ENCODE data around the gene CFAP97D2.
"Not testable (repeated sequence)": the region's sequence is repeated elsewhere in the genome, so short reads cannot be mapped to it uniquely, and the experiment has no call there.

The CFAP97D2 gene

DNA sequence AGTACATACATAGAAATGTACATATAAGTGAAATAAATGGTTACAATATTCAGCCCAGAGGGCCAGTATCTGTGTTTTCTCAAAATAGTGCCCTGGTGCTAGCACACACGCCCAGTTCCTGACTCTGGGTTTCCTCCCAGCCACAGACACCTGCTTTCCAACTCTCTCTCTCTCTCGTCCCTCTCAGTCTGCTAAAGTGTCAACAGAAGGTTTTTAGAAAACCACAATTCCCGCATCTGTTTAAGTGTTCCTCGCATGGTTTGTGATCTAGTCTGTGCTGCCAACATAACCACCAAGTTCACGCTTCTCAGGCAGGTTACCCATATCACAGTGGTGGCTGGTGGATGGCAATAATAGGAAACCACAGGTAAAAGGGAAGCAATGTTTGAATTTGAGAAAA is 84.5 kb downstream of the CFAP97D2 start:
- no peak for ATAC-seq

DNA sequence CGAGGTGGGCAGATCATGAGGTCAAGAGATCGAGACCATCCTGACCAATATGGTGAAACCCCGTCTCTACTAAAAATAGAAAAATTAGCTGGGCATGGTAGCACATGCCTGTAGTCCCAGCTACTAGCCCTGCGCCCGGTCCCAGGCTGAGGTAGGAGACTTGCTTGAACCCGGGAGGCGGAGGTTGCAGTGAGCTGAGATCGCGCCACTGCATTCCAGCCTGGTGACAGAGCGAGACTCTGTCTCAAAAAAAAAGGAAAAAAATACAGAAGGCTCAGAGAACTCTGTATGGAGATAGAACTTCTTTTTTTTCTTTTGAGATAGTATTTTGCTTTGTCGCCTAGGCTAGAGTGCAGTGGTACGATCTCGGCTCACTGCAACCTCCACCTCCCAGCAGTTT is 85.3 kb downstream of the CFAP97D2 start:
- ATAC-seq: not testable (repeated sequence)

More for the DNA sequence above, 84.5 kb downstream of the CFAP97D2 start:
- TF ChIP-seq CSDC2 (CRISPR knock-in tag; IDR thresholded peaks at IDR 0.05): no peak
- no peak for TF ChIP-seq ZNF8 (CRISPR knock-in tag; IDR thresholded peaks at IDR 0.05)
- TF ChIP-seq ZC3H10 (CRISPR knock-in tag; IDR thresholded peaks at IDR 0.05): no peak
- no peak for TF ChIP-seq ZFP3 (CRISPR knock-in tag; IDR thresholded peaks at IDR 0.05)
- no peak for TF ChIP-seq ARNTL (CRISPR knock-in tag; IDR thresholded peaks at IDR 0.05; ENCODE audit: borderline replicate concordance, low read depth)

DNA sequence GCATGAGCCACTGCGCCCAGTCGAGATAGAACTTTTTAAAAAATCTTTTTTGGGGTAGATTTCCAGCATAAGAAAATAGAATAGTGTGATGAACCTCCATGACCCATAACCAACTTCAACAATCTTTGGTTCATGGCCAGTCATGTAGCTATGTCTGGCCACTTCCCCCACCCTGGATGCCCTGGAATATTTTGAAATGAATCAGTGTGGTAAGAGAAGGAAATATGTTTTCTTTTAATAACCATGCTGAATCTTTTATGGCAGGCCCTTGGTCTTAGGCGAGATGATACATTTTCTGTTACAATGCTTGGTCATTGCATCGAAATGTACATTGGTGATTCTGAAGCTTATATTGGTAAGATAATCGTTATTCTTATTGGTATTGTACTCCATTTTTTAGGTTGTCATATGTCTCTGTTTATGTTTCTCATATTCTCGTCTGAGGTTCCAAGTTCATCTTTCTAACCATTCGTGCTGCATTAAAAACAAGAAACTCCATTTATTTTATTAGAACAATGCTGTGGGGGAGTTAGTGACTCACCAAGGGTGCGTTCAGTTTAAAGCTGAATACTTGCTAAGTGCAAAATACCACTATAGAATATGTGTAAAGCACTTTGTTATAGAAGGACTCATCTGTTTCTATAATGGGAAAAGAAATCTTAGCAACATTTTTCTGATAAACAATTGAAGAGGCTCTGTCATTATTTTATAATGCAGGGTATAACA is 86.0 kb downstream of the CFAP97D2 start:
- TF ChIP-seq ZNF8 (CRISPR knock-in tag; IDR thresholded peaks at IDR 0.05) (no peak), ZNF565 (CRISPR knock-in tag; conservative IDR thresholded peaks at IDR 0.05; ENCODE audit: low read depth) (no peak), ISL1 (CRISPR knock-in tag; IDR thresholded peaks at IDR 0.05) (no peak), TCF4 (CRISPR knock-in tag; IDR thresholded peaks at IDR 0.05; ENCODE audit: borderline replicate concordance) (no peak)
- TF ChIP-seq, protein P1, sequence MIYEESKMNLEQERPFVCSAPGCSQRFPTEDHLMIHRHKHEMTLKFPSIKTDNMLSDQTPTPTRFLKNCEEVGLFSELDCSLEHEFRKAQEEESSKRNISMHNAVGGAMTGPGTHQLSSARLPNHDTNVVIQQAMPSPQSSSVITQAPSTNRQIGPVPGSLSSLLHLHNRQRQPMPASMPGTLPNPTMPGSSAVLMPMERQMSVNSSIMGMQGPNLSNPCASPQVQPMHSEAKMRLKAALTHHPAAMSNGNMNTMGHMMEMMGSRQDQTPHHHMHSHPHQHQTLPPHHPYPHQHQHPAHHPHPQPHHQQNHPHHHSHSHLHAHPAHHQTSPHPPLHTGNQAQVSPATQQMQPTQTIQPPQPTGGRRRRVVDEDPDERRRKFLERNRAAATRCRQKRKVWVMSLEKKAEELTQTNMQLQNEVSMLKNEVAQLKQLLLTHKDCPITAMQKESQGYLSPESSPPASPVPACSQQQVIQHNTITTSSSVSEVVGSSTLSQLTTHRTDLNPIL (CRISPR knock-in tag; IDR thresholded peaks at IDR 0.05; ENCODE audit: low read depth): no peak
- ATAC-seq: peak; percentile 72

DNA sequence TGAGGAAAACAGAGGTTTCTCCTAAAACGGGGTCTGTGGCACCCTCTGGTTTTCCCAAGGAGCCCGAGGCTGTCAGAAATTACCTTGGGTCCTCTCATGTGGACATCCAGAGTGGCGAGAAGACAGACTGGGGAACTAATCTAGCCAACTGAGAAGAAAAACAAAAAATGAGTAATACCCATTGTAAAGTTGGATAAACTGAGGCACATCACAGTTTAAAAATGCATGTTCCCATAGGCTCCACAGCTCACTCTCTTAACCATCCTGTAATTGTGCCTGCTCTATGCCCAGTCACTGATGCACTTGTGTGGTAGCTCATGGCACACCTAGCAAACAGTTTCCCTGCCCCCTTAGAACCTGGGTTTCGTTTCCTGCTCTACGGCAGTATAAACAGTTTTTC is 87.2 kb downstream of the CFAP97D2 start:
- TF ChIP-seq ZNF8 (CRISPR knock-in tag; IDR thresholded peaks at IDR 0.05) (no peak), TOX (CRISPR knock-in tag; IDR thresholded peaks at IDR 0.05; ENCODE audit: borderline replicate concordance) (no peak)
- TF ChIP-seq, protein P1 (CRISPR knock-in tag; IDR thresholded peaks at IDR 0.05; ENCODE audit: low read depth): no peak
- ATAC-seq: no peak

DNA sequence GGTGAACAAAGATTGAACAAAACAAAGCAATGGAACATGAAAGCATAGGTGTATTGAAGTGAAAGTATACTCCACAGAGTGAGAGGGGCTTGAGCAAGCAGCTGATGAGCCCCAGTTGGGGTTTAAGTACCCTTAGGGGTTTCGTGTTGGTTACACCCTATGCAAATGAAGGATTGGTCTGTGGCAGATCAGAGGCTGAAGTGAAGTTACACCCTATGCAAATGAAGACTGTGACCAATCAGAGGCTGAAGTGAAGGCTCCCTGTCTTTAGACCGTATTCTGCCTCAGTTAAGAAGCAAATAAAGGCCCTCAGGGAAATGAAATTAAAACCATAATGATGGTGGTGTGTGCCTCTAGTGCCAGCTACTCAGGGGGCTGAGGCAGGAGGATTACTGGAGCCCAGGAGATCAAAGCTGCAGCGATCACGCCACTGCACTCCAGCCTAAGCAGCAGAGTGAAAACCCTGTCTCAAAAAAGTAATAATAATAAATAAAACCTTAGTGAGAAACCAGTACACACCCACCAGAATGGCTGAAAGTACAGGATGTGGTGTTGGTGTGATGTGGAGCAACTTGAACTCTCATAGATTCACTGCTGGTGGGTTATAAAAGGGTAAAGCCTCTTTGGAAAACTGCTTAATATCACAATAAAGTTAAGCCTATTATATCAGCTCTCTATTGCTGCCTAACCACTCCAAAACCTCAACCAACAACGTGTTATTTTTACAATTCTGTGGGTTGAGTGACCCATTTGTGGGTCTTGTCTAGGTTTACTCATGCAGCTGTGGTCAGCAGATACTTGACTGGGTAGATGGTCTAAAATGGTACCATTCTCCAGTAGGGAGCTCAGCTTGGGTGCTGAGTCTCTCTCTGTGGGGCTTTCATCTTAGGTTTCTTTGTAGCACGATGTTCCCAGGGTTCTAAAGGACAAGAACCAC is 89.6 kb downstream of the CFAP97D2 start:
- no peak for TF ChIP-seq RARB (CRISPR knock-in tag; IDR thresholded peaks at IDR 0.05)
- TF ChIP-seq, protein P2, sequence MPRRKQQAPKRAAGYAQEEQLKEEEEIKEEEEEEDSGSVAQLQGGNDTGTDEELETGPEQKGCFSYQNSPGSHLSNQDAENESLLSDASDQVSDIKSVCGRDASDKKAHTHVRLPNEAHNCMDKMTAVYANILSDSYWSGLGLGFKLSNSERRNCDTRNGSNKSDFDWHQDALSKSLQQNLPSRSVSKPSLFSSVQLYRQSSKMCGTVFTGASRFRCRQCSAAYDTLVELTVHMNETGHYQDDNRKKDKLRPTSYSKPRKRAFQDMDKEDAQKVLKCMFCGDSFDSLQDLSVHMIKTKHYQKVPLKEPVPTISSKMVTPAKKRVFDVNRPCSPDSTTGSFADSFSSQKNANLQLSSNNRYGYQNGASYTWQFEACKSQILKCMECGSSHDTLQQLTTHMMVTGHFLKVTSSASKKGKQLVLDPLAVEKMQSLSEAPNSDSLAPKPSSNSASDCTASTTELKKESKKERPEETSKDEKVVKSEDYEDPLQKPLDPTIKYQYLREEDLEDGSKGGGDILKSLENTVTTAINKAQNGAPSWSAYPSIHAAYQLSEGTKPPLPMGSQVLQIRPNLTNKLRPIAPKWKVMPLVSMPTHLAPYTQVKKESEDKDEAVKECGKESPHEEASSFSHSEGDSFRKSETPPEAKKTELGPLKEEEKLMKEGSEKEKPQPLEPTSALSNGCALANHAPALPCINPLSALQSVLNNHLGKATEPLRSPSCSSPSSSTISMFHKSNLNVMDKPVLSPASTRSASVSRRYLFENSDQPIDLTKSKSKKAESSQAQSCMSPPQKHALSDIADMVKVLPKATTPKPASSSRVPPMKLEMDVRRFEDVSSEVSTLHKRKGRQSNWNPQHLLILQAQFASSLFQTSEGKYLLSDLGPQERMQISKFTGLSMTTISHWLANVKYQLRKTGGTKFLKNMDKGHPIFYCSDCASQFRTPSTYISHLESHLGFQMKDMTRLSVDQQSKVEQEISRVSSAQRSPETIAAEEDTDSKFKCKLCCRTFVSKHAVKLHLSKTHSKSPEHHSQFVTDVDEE (CRISPR knock-in tag; IDR thresholded peaks at IDR 0.05): no peak
- TF ChIP-seq ZFP3 (CRISPR knock-in tag; IDR thresholded peaks at IDR 0.05): no peak
- no peak for TF ChIP-seq ARNTL (CRISPR knock-in tag; IDR thresholded peaks at IDR 0.05; ENCODE audit: borderline replicate concordance, low read depth)
- TF ChIP-seq BACH2 (CRISPR knock-in tag; IDR thresholded peaks at IDR 0.05; ENCODE audit: borderline replicate concordance): no peak
- TF ChIP-seq ZNF8 (CRISPR knock-in tag; IDR thresholded peaks at IDR 0.05): no peak
- TF ChIP-seq ZNF70 (CRISPR knock-in tag; IDR thresholded peaks at IDR 0.05): no peak
- TF ChIP-seq, protein P3, sequence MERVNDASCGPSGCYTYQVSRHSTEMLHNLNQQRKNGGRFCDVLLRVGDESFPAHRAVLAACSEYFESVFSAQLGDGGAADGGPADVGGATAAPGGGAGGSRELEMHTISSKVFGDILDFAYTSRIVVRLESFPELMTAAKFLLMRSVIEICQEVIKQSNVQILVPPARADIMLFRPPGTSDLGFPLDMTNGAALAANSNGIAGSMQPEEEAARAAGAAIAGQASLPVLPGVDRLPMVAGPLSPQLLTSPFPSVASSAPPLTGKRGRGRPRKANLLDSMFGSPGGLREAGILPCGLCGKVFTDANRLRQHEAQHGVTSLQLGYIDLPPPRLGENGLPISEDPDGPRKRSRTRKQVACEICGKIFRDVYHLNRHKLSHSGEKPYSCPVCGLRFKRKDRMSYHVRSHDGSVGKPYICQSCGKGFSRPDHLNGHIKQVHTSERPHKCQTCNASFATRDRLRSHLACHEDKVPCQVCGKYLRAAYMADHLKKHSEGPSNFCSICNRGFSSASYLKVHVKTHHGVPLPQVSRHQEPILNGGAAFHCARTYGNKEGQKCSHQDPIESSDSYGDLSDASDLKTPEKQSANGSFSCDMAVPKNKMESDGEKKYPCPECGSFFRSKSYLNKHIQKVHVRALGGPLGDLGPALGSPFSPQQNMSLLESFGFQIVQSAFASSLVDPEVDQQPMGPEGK (CRISPR knock-in tag; IDR thresholded peaks at IDR 0.05; ENCODE audit: borderline replicate concordance): no peak
- no peak for TF ChIP-seq GLIS3 (CRISPR knock-in tag; IDR thresholded peaks at IDR 0.05)
- TF ChIP-seq, protein P4, sequence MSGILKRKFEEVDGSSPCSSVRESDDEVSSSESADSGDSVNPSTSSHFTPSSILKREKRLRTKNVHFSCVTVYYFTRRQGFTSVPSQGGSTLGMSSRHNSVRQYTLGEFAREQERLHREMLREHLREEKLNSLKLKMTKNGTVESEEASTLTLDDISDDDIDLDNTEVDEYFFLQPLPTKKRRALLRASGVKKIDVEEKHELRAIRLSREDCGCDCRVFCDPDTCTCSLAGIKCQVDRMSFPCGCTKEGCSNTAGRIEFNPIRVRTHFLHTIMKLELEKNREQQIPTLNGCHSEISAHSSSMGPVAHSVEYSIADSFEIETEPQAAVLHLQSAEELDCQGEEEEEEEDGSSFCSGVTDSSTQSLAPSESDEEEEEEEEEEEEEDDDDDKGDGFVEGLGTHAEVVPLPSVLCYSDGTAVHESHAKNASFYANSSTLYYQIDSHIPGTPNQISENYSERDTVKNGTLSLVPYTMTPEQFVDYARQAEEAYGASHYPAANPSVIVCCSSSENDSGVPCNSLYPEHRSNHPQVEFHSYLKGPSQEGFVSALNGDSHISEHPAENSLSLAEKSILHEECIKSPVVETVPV (CRISPR knock-in tag; IDR thresholded peaks at IDR 0.05): no peak
- TF ChIP-seq, protein P5, sequence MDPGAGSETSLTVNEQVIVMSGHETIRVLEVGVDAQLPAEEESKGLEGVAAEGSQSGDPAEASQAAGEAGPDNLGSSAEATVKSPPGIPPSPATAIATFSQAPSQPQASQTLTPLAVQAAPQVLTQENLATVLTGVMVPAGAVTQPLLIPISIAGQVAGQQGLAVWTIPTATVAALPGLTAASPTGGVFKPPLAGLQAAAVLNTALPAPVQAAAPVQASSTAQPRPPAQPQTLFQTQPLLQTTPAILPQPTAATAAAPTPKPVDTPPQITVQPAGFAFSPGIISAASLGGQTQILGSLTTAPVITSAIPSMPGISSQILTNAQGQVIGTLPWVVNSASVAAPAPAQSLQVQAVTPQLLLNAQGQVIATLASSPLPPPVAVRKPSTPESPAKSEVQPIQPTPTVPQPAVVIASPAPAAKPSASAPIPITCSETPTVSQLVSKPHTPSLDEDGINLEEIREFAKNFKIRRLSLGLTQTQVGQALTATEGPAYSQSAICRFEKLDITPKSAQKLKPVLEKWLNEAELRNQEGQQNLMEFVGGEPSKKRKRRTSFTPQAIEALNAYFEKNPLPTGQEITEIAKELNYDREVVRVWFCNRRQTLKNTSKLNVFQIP (CRISPR knock-in tag; IDR thresholded peaks at IDR 0.05; ENCODE audit: borderline replicate concordance, low read depth): no peak
- TF ChIP-seq, protein P1 (CRISPR knock-in tag; IDR thresholded peaks at IDR 0.05; ENCODE audit: low read depth): no peak
- TF ChIP-seq ZNF565 (CRISPR knock-in tag; conservative IDR thresholded peaks at IDR 0.05; ENCODE audit: low read depth): no peak
- no peak for TF ChIP-seq ESRRG (CRISPR knock-in tag; IDR thresholded peaks at IDR 0.05)
- no peak for TF ChIP-seq ZFP30 (CRISPR knock-in tag; IDR thresholded peaks at IDR 0.05)
- no peak for ATAC-seq
